IMR-90 (cell line): ENCODE results near the gene PACSIN3.

Source experiments
- CEBPB ChIP-seq: IDR thresholded peaks from 2 replicates; pipeline ENCODE4 v1.6.1; 2012; ENCODE audit warnings: low read depth, low read length, improper control_type of control experiment
- CHD1 ChIP-seq: IDR thresholded peaks from 2 replicates; pipeline ENCODE4 v1.6.1; 2012; ENCODE audit warnings: low read depth, low read length, improper control_type of control experiment
- FOS ChIP-seq: fragments of 150-350 bp; IDR thresholded peaks from 2 replicates; pipeline ENCODE4 v1.6.1; 2016; ENCODE audit warnings: low read depth, low read length
- MXI1 ChIP-seq: IDR thresholded peaks from 2 replicates; pipeline ENCODE4 v1.6.1; 2012; ENCODE audit warnings: low read depth, mild to moderate bottlenecking, low read length, moderate library complexity, borderline replicate concordance
- NFE2L2 ChIP-seq: fragments of 150-350 bp; IDR thresholded peaks from 2 replicates; pipeline ENCODE4 v1.6.1; 2016; ENCODE audit warnings: low read depth, mild to moderate bottlenecking, low read length
- POLR2A ChIP-seq: IDR thresholded peaks from 2 replicates; pipeline ENCODE4 v1.6.1; 2012; ENCODE audit warnings: mild to moderate bottlenecking, low read depth, low read length
- RCOR1 ChIP-seq: IDR thresholded peaks from 2 replicates; pipeline ENCODE4 v1.6.1; 2012; ENCODE audit warnings: mild to moderate bottlenecking, low read length, improper control_type of control experiment; ENCODE audit not compliant: insufficient replicate concordance
- RFX5 ChIP-seq: IDR thresholded peaks from 2 replicates; pipeline ENCODE4 v1.8.0; 2012; ENCODE audit warnings: low read depth, mild to moderate bottlenecking, low read length, moderate library complexity
- SMC3 ChIP-seq: fragments of 150-350 bp; IDR thresholded peaks from 2 replicates; pipeline ENCODE4 v1.6.1; 2016; ENCODE audit warnings: low read depth, mild to moderate bottlenecking, antibody characterized with exemption, low read length, moderate library complexity
- TF ChIP-seq, protein P1 (sequence below): conservative IDR thresholded peaks from 2 replicates; pipeline ENCODE4 v1.5.1; 2012; ENCODE audit warnings: mild to moderate bottlenecking, low read depth, low read length, improper control_type of control experiment
- TF ChIP-seq, protein P2 (sequence below): fragments of 150-350 bp; IDR thresholded peaks from 2 replicates; pipeline ENCODE4 v1.6.1; 2017; ENCODE audit warnings: mild to moderate bottlenecking, antibody characterized with exemption, low read length, low read depth
- TF ChIP-seq, protein P3 (sequence below): fragments of 150-350 bp; IDR thresholded peaks from 2 replicates; pipeline ENCODE4 v1.6.1; 2016; ENCODE audit warnings: low read depth, mild to moderate bottlenecking, low read length, moderate library complexity, borderline replicate concordance

DNA sequence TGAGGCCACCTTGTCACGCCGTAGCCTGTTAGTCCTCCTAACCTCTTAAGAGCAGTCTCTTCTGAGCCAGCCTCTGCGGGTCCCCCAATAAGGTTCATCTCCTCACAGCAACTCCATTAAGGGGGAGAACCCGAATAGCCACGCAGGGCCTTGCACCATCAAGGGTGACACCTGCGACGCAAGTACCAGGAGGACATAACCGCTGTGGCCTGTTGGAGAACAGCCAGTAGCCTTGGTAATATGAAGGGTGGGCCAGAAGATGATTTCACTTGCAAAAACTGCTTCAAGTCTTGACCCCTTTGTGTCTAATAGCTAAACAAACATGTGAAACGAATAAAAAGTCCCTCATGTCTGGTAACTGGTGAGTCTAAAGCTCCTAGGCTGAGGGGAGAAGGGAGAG is 24.3 kb downstream of the PACSIN3 start:
- TF ChIP-seq, protein P1, sequence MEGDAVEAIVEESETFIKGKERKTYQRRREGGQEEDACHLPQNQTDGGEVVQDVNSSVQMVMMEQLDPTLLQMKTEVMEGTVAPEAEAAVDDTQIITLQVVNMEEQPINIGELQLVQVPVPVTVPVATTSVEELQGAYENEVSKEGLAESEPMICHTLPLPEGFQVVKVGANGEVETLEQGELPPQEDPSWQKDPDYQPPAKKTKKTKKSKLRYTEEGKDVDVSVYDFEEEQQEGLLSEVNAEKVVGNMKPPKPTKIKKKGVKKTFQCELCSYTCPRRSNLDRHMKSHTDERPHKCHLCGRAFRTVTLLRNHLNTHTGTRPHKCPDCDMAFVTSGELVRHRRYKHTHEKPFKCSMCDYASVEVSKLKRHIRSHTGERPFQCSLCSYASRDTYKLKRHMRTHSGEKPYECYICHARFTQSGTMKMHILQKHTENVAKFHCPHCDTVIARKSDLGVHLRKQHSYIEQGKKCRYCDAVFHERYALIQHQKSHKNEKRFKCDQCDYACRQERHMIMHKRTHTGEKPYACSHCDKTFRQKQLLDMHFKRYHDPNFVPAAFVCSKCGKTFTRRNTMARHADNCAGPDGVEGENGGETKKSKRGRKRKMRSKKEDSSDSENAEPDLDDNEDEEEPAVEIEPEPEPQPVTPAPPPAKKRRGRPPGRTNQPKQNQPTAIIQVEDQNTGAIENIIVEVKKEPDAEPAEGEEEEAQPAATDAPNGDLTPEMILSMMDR, result no peak
- TF ChIP-seq POLR2A (no peak), CEBPB (no peak), FOS (no peak), RCOR1 (no peak), NFE2L2 (no peak), MXI1 (no peak), SMC3 (no peak), RFX5 (no peak), CHD1 (no peak)
- TF ChIP-seq, protein P2, sequence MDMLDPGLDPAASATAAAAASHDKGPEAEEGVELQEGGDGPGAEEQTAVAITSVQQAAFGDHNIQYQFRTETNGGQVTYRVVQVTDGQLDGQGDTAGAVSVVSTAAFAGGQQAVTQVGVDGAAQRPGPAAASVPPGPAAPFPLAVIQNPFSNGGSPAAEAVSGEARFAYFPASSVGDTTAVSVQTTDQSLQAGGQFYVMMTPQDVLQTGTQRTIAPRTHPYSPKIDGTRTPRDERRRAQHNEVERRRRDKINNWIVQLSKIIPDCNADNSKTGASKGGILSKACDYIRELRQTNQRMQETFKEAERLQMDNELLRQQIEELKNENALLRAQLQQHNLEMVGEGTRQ, result no peak
- TF ChIP-seq, protein P3, sequence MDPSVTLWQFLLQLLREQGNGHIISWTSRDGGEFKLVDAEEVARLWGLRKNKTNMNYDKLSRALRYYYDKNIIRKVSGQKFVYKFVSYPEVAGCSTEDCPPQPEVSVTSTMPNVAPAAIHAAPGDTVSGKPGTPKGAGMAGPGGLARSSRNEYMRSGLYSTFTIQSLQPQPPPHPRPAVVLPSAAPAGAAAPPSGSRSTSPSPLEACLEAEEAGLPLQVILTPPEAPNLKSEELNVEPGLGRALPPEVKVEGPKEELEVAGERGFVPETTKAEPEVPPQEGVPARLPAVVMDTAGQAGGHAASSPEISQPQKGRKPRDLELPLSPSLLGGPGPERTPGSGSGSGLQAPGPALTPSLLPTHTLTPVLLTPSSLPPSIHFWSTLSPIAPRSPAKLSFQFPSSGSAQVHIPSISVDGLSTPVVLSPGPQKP, result no peak
